Measurements from ENCODE around the gene AKR1A1.

DNA sequence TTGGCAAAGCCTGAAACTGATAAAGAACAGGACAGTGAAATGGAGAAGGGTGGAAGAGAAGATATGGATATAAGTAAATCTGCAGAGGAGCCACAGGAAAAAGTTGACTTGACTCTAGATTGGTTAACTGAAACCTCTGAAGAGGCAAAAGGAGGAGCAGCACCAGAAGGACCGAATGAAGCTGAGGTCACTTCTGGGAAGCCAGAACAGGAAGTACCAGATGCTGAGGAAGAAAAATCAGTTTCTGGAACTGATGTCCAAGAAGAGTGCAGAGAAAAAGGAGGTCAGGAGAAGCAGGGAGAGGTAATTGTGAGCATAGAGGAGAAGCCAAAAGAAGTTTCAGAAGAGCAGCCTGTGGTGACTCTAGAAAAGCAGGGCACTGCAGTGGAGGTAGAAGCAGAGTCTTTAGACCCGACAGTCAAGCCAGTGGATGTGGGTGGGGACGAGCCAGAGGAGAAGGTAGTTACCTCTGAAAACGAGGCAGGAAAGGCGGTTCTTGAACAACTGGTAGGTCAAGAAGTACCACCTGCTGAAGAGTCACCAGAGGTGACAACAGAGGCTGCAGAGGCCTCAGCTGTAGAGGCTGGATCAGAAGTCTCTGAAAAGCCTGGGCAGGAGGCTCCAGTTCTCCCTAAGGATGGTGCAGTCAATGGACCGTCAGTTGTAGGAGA is 56.9 kb downstream of the AKR1A1 start:
- TF ChIP-seq, protein P1, sequence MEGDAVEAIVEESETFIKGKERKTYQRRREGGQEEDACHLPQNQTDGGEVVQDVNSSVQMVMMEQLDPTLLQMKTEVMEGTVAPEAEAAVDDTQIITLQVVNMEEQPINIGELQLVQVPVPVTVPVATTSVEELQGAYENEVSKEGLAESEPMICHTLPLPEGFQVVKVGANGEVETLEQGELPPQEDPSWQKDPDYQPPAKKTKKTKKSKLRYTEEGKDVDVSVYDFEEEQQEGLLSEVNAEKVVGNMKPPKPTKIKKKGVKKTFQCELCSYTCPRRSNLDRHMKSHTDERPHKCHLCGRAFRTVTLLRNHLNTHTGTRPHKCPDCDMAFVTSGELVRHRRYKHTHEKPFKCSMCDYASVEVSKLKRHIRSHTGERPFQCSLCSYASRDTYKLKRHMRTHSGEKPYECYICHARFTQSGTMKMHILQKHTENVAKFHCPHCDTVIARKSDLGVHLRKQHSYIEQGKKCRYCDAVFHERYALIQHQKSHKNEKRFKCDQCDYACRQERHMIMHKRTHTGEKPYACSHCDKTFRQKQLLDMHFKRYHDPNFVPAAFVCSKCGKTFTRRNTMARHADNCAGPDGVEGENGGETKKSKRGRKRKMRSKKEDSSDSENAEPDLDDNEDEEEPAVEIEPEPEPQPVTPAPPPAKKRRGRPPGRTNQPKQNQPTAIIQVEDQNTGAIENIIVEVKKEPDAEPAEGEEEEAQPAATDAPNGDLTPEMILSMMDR (IDR thresholded peaks at IDR 0.05): no peak
- TF ChIP-seq POLR2A (IDR thresholded peaks at IDR 0.05): no peak
